Effector memory CD8-positive, alpha-beta T cell (primary cell): ENCODE results near the gene BTAF1.

ENCODE experiments used
- ATAC-seq: fragments of 150-1000 bp; cut with Tn5 transposase; replicated peaks from 2 replicates; pipeline ENCODE4 v1.10.0; 2021; ENCODE audit warnings: mild to moderate bottlenecking, moderate library complexity
- DNase-seq, 3 experiments: peaks; one replicate each; pipeline ENCODE4 v3.0.0; 2021
- H3K27ac Mint-ChIP-seq, 2 donors: one replicate each; pipeline ENCODE4 v1.8.0; 2022; ENCODE audit warnings: mild to moderate bottlenecking in 2 of 2, mixed read lengths in 2 of 2, moderate library complexity in 2 of 2
- H3K27me3 Mint-ChIP-seq, 2 donors: one replicate each; pipeline ENCODE4 v1.8.0; 2022; ENCODE audit warnings: mixed read lengths in 2 of 2
- H3K36me3 Mint-ChIP-seq: one replicate; pipeline ENCODE4 v1.8.0; 2022; ENCODE audit warnings: mild to moderate bottlenecking, moderate library complexity, mixed read lengths; ENCODE audit not compliant: insufficient read depth
- H3K4me1 Mint-ChIP-seq, 2 donors: one replicate each; pipeline ENCODE4 v1.8.0; 2022; ENCODE audit warnings: low read depth in 2 of 2, mixed read lengths in 2 of 2
- H3K4me3 Mint-ChIP-seq, 2 donors: one replicate each; pipeline ENCODE4 v1.8.0; 2022; ENCODE audit warnings: mild to moderate bottlenecking in 2 of 2, mixed read lengths in 2 of 2, moderate library complexity in 2 of 2
- H3K9me3 Mint-ChIP-seq, 2 donors: one replicate each; pipeline ENCODE4 v1.8.0; 2022; ENCODE audit warnings: mixed read lengths in 2 of 2

BTAF1 gene

GRCh38 chr10:91925022-91925320, 1.4 kb downstream of the BTAF1 start:
- Mint-ChIP-seq H3K4me1 (peaks cover 21 to 39% of the 10 kb centered on the region in 2 donors), H3K36me3 (peaks cover 12% of the 10 kb centered on the region), H3K27ac (peak overlapping the region in 1 of 2 donors; percentile 98), H3K4me3 (peak overlapping the region; percentile 91 to 94), H3K9me3 (no peaks in the 10 kb centered on the region), H3K27me3 (no peaks in the 10 kb centered on the region)
- ATAC-seq (no peak), DNase-seq (no peak)

DNA sequence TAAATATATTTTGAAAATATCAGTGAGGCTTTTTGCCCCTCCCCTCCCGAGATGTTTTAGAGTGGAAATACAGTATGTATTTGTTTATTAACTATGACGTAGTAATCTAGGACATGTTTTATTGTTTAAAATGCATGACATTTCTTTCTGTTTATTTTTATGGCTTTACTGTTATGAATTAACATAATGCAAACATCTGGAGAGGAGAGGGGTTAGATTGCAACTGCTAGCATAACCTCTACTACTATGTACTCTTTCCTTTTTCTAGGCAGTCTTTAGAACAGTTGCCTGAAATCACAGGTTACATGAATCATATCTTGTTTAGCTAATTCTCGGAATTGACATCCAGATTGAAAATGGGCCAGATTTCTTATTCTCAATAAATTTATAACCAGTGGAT, 7.4 kb downstream of the BTAF1 start:
- no peak for DNase-seq
- Mint-ChIP-seq H3K4me3 (no peak overlapping the region), H3K9me3 (no peaks in the 10 kb centered on the region), H3K4me1 (peaks cover 33 to 54% of the 10 kb centered on the region in 2 donors), H3K27me3 (no peaks in the 10 kb centered on the region), H3K27ac (no peak overlapping the region), H3K36me3 (peaks cover 10% of the 10 kb centered on the region)
- ATAC-seq: no peak

DNA sequence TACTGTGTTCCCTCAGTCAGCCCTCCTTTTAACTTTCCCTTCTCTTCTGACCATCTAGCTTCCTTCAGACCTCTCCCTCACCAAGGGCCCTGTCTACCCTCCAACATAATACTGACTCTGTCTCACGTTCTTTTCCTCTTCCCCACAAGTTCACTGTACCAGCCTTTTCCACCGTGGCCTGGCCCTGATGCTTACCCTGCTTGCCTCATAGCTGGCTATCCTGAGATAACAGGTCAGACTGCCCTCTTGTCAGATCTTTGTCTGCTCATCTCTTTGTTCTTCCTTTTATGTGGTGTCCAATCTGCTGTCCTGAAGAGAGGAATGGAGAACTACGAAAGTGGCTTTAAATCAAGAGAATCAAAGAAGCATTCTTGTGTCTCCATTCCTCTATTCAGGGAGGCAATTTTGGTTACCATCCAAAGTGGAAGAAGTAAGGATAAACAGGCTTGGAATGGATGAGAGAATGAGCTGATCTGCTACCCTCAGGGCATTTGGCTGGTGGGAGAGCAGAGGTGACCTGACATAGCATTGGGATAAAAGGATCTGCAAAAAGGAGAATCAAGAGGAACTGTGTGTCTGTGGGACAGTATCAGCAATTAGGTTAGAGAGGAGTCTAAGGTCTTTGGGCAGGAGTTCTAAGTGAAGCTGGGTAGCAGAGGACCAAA, 8.1 kb downstream of the BTAF1 start:
- Mint-ChIP-seq H3K4me1 (peaks cover 31 to 54% of the 10 kb centered on the region in 2 donors), H3K9me3 (no peaks in the 10 kb centered on the region), H3K4me3 (no peak overlapping the region), H3K36me3 (peaks cover 11% of the 10 kb centered on the region), H3K27me3 (no peaks in the 10 kb centered on the region), H3K27ac (peak overlapping the region; percentile 3 to 68)
- ATAC-seq (no peak), DNase-seq (no peak)

- no peak for DNase-seq
- peaks cover 29 to 50% of the 10 kb centered on the region in 2 donors for H3K4me1 Mint-ChIP-seq
- peaks cover 22% of the 10 kb centered on the region for H3K36me3 Mint-ChIP-seq
- no peak overlapping the region for H3K27ac Mint-ChIP-seq
- no peaks in the 10 kb centered on the region for H3K27me3 Mint-ChIP-seq
- peak; percentile 40 for ATAC-seq
- no peaks in the 10 kb centered on the region for H3K9me3 Mint-ChIP-seq
- H3K4me3 Mint-ChIP-seq: no peak overlapping the region
Measured at GRCh38 chr10:91932737-91933136, 9.2 kb downstream of the BTAF1 start.

GRCh38 chr10:91935886-91936285, 12.3 kb downstream of the BTAF1 start:
- H3K36me3 Mint-ChIP-seq: peaks cover 30% of the 10 kb centered on the region
- no peak overlapping the region for H3K4me3 Mint-ChIP-seq

DNA sequence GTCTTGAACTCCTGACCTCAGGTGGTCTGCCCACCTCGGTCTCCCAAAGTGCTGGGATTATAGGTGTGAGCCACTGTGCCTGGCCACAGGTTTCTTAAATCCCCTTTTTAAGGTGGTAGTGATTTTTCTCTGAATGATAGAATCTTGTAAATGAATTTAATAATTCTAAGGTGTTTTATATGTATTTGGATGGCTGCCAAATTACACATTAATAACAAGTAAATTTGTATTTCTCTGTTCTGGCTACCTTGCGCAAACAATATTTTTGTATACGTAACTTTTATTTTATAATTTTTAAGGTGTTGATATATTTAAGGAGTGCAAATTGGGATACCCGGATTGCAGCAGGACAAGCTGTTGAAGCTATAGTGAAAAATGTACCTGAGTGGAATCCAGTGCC, 16.1 kb downstream of the BTAF1 start:
- Mint-ChIP-seq H3K27me3 (no peaks in the 10 kb centered on the region), H3K4me1 (peaks cover 16 to 28% of the 10 kb centered on the region in 2 donors), H3K27ac (no peak overlapping the region), H3K36me3 (peaks cover 62% of the 10 kb centered on the region), H3K4me3 (no peak overlapping the region), H3K9me3 (no peaks in the 10 kb centered on the region)
- ATAC-seq (no peak), DNase-seq (no peak)

More at GRCh38 chr10:91935886-91936285, 12.3 kb downstream of the BTAF1 start:
- DNase-seq: no peak
- H3K4me1 Mint-ChIP-seq: peaks cover 37 to 55% of the 10 kb centered on the region in 2 donors
- no peak for ATAC-seq
- H3K27me3 Mint-ChIP-seq: no peaks in the 10 kb centered on the region
- H3K9me3 Mint-ChIP-seq: no peaks in the 10 kb centered on the region
- H3K27ac Mint-ChIP-seq: peak overlapping the region in 1 of 2 donors; percentile 19

DNA sequence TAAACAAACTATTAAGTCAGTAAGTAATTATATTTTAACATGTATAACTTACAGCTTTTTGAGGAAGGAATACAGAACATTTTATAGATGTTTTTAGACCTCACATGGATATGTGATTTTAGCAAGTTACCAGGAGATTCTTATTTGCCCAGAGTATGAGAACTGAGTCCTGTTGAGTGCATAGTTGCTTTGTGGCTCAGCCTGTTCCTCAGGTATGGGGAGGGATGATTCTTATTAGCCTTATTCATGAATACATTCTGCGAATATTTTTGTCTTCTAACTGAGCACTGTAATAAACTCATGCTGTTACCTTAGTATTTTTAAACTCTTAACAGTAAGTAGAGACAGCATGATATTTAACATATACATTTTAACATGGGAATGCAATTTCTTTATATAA, 17.9 kb downstream of the BTAF1 start:
- ATAC-seq (no peak), DNase-seq (no peak)
- H3K9me3 Mint-ChIP-seq: no peaks in the 10 kb centered on the region
- H3K27ac Mint-ChIP-seq: no peak overlapping the region
- peaks cover 14 to 30% of the 10 kb centered on the region in 2 donors for H3K4me1 Mint-ChIP-seq
- no peak overlapping the region for H3K4me3 Mint-ChIP-seq
- H3K27me3 Mint-ChIP-seq: no peaks in the 10 kb centered on the region
- H3K36me3 Mint-ChIP-seq: peaks cover 66% of the 10 kb centered on the region

DNA sequence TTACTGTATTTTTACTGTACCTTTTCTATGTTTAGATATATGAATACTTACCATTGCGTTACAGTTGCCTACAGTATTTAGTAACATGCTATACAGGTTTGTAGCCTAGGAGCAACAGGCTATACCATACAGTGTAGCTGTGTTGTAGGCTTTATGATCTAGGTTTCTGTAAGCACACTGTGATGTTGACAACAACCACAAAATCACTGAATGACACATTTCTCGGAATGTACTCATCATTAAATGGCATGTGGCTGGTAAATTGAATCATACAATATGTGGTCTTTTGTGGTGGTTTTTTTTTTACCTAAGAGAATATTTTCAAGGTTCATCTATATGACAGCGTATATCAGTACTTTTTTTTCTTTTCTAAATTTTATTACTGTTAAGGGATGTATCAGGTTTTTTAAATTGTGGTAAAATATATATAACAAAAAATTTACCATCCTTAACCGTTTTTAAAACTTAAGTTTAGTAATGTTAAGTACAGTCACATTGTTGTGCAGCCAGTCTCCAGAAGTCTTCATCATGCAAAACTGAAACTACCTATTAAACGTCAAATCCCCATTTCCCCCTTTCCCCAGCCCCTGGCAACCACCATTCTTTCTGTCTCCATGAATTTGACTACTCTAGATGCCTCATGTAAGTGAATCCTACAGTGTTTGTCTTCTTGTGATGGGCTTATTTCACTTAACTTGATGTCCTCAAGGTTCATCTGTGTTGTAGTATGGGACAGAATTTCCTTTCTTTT, 21.5 kb downstream of the BTAF1 start:
- ATAC-seq: peak; percentile 58
- Mint-ChIP-seq H3K36me3 (peaks cover 56% of the 10 kb centered on the region), H3K4me3 (no peak overlapping the region), H3K27me3 (no peaks in the 10 kb centered on the region), H3K9me3 (no peaks in the 10 kb centered on the region), H3K4me1 (peaks cover 4 to 18% of the 10 kb centered on the region in 2 donors), H3K27ac (no peak overlapping the region)
- DNase-seq: no peak

DNA sequence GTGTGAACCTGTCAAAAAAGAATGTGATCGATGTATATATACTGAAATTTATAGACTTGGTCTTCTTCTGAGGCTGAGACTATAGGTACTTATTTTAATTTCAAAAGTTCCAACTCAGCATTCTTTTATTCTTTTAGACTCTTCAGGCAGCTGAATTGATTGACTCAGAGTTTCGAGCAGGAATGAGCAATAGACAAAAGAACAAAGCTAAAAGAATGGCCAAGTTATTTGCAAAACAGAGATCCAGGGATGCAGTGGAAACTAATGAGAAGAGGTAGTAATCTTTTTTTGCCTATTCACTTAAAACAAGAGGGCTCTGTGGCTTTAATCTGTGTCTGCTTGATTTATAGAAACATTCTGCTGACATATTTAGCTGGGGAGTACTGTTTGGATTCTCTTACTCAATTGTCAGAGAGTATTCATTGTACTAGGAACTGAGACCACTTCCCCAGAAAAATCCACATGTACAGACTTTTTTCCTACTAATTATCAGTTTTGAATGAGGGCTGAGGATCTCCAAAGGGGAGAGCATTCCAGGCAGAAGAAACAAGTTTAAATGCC, 30.1 kb downstream of the BTAF1 start:
- peaks cover 75% of the 10 kb centered on the region for H3K36me3 Mint-ChIP-seq
- ATAC-seq (no peak), DNase-seq (no peak)
- no peaks in the 10 kb centered on the region for H3K27me3 Mint-ChIP-seq
- no peak overlapping the region for H3K27ac Mint-ChIP-seq
- no peaks in the 10 kb centered on the region for H3K4me1 Mint-ChIP-seq
- no peaks in the 10 kb centered on the region for H3K9me3 Mint-ChIP-seq
- no peak overlapping the region for H3K4me3 Mint-ChIP-seq

DNA sequence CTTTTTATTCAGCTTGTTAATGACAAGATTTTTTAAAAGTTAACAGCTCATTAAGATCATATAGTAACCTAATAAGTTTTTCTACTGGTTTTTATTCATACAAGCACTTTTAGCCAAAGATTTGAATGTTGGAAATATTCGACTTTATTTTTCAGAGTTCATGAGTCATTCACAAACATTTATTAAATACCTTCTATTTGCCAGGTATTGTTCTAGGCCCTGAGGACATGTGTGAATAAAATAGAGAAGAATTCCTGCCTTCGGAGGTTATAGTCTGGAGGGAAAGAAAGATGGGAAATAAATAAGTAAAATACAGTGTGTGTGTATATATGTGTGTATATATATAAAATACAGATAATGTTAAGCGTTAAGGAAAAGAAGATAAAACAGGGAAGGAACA, 31.5 kb downstream of the BTAF1 start:
- no peak overlapping the region for H3K4me3 Mint-ChIP-seq
- no peaks in the 10 kb centered on the region for H3K9me3 Mint-ChIP-seq
- no peak for ATAC-seq
- no peak for DNase-seq
- no peak overlapping the region for H3K27ac Mint-ChIP-seq
- H3K36me3 Mint-ChIP-seq: peaks cover 89% of the 10 kb centered on the region
- H3K27me3 Mint-ChIP-seq: no peaks in the 10 kb centered on the region
- H3K4me1 Mint-ChIP-seq: peaks cover 0 to 3% of the 10 kb centered on the region in 2 donors

DNA sequence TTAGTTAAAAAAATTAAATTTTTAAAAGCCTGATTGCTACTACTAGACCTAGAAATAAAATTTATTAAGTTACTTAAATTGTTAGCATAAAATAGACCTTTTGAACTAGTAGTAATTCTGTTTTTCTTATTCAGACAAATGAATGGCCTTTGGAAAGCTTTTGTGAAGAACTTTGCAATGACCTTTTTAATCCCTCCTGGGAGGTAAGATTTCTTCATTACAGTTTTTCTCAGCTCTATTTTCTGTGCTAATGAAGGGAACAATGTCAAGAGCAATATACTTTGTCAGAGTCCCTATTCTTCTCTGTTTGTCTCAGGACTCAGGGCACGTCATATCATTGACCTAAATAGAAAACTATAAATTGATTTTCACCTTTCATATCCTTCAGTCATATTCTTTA, 33.5 kb downstream of the BTAF1 start:
- peaks cover 80% of the 10 kb centered on the region for H3K36me3 Mint-ChIP-seq
- H3K27me3 Mint-ChIP-seq: no peaks in the 10 kb centered on the region
- H3K27ac Mint-ChIP-seq: no peak overlapping the region
- H3K9me3 Mint-ChIP-seq: no peaks in the 10 kb centered on the region
- H3K4me1 Mint-ChIP-seq: peaks cover 0 to 3% of the 10 kb centered on the region in 2 donors
- ATAC-seq: no peak
- no peak overlapping the region for H3K4me3 Mint-ChIP-seq
- DNase-seq: no peak

GRCh38 chr10:91969297-91969696, 45.7 kb downstream of the BTAF1 start:
- Mint-ChIP-seq H3K27me3 (no peaks in the 10 kb centered on the region), H3K4me1 (peaks cover 0 to 5% of the 10 kb centered on the region in 2 donors), H3K27ac (no peak overlapping the region)

DNA sequence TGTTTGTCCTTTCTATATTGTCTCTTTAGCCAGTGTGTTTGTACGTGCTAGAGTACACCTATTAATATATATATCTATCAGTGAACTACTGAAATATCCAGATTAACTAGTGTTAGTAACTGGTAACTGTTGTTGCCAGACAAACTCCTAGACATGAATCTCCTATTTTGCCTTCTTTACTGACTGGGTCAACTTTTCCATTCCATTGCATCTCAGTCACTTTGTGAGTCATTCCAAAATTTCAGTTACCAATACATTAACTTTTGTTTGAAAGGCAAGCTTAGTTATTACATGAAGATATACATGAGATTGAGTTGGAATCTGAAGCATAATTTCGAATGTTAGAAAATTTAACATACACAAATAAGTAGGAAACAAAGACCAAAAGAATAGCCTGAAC, 51.4 kb downstream of the BTAF1 start:
- no peak overlapping the region for H3K27ac Mint-ChIP-seq
- no peaks in the 10 kb centered on the region for H3K27me3 Mint-ChIP-seq
- H3K9me3 Mint-ChIP-seq: no peaks in the 10 kb centered on the region
- H3K36me3 Mint-ChIP-seq: peaks cover 32% of the 10 kb centered on the region
- peaks cover 0 to 5% of the 10 kb centered on the region in 2 donors for H3K4me1 Mint-ChIP-seq
- H3K4me3 Mint-ChIP-seq: no peak overlapping the region
- DNase-seq (no peak), ATAC-seq (no peak)

More at GRCh38 chr10:91969297-91969696, 45.7 kb downstream of the BTAF1 start:
- no peak for DNase-seq
- Mint-ChIP-seq H3K4me3 (no peak overlapping the region), H3K36me3 (peaks cover 52% of the 10 kb centered on the region), H3K9me3 (no peaks in the 10 kb centered on the region)
- no peak for ATAC-seq

DNA sequence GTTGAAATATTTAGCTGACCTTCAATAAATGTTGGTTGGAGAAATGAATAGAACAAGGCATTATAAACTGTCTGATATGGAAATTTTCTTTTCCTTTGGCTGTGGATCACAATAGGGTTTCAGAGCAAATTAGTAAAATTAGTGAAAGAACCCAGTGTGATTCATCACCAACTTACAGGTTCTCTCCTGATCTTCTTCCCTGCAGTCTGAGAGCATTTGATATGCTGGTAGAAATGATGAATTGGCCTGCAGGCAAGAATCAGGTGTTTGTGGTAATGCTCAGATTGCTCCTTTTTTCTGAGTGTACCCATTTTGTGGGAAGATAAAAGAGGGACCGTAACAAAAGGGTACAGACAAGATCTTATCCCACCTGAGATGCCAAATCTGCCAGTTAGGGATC, 51.9 kb downstream of the BTAF1 start:
- Mint-ChIP-seq H3K36me3 (peaks cover 32% of the 10 kb centered on the region), H3K9me3 (no peaks in the 10 kb centered on the region), H3K4me3 (no peak overlapping the region), H3K4me1 (peaks cover 0 to 5% of the 10 kb centered on the region in 2 donors), H3K27me3 (no peaks in the 10 kb centered on the region), H3K27ac (no peak overlapping the region)
- ATAC-seq: no peak
- DNase-seq: no peak
